HCT116 (cell line): ENCODE results near the gene CGB7. TPM values are rescaled to one million over a fixed set of nuclear protein-coding genes. Genes with fewer than 3 reads are reported as not detected.
"Not testable (repeated sequence)": the region's sequence is repeated elsewhere in the genome, so short reads cannot be mapped to it uniquely, and the experiment has no call there.

ENCODE experiments used
- ATAC-seq: fragments of 200-7000 bp; cut with Tn5 transposase; 2 replicates; pipeline ENCODE4 v1.9.1; 2020; ENCODE audit warnings: mild to moderate bottlenecking, moderate library complexity
- BruUV-seq: library from RNA; stranded (reverse); fragments of 400-500 nt; replicated peaks from 2 replicates; lab custom pipeline; 2021; lab: Mats Ljungman, UMichigan
- CTCF ChIA-PET: fragments of 300-600 bp; sonication (Branson Sonifier 250); formaldehyde crosslinking; loops from one replicate; lab custom pipeline; 2021; ENCODE audit warnings: antibody characterized with exemption; lab: Charles Lee
- POLR2A ChIA-PET: fragments of 300-600, 350-600 bp; sonication (Branson Sonifier 250); formaldehyde crosslinking; loops from one replicate; lab custom pipeline; 2021; ENCODE audit warnings: antibody characterized with exemption; lab: Charles Lee
- RAD21 ChIA-PET, 2 experiments: fragments of 300-600 bp; sonication (Branson Sonifier 250); formaldehyde crosslinking; loops; one replicate each; lab custom pipeline; 2023; ENCODE audit warnings: low total read pairs in 2 of 2; ENCODE audit not compliant: uncharacterized antibody in 2 of 2, unreplicated experiment in 2 of 2, low non-redundant PET in 1 of 2; lab: Charles Lee
- DNase-seq: peaks from one replicate; pipeline ENCODE4 v3.0.0-alpha.2; 2010; ENCODE audit warnings: low read depth, low spot score
- H2AFZ ChIP-seq: fragments of 200-600 bp; shearing (Covaris generic), sonication (generic); 2 replicates; pipeline ENCODE4 v1.6.1; 2017; ENCODE audit warnings: low read depth, mixed run types, mixed read lengths, antibody characterized with exemption, low read length; ENCODE audit not compliant: poor library complexity, severe bottlenecking
- H3K27ac ChIP-seq: 2 replicates; pipeline ENCODE4 v1.5.1; 2012; ENCODE audit warnings: low read depth, low read length
- H3K27me3 ChIP-seq: fragments of 200-600 bp; sonication (generic); 2 replicates; pipeline ENCODE4 v1.6.1; 2016; ENCODE audit warnings: mixed run types, low read length, mixed read lengths; ENCODE audit not compliant: insufficient read depth
- H3K36me3 ChIP-seq, 2 experiments: fragments of 200-500 bp in 1 of 2; fragments of 200-600 bp in 1 of 2; sonication (Bioruptor generic) in 1 of 2; sonication (generic) in 1 of 2; 2 replicates each; pipeline versions ENCODE4 v1.5.1 to v1.6.1; 2014 to 2016; ENCODE audit warnings: low read length in 2 of 2, inconsistent platforms in 1 of 2, mixed read lengths in 1 of 2, mixed run types in 1 of 2; ENCODE audit not compliant: insufficient read depth in 2 of 2, control insufficient read depth in 1 of 2
- H3K4me1 ChIP-seq, 2 experiments: fragments of 200-600 bp in 1 of 2; sonication (generic) in 1 of 2; 2 replicates each; pipeline versions ENCODE4 v1.5.1 to v1.6.1; 2012 to 2017; ENCODE audit warnings: low read length in 2 of 2, inconsistent platforms in 1 of 2, mild to moderate bottlenecking in 1 of 2, mixed read lengths in 1 of 2, mixed run types in 1 of 2, moderate library complexity in 1 of 2; ENCODE audit not compliant: insufficient read depth in 2 of 2, control insufficient read depth in 1 of 2
- H3K4me2 ChIP-seq: fragments of 200-600 bp; sonication (generic); 2 replicates; pipeline ENCODE4 v1.6.1; 2017; ENCODE audit warnings: mixed run types, low read length, mixed read lengths
- H3K4me3 ChIP-seq, 2 experiments: fragments of 200-600 bp in 1 of 2; sonication (generic) in 1 of 2; replicated peaks in 1 of 2; 2 replicates each; pipeline ENCODE4 v1.5.1; 2011 to 2016; ENCODE audit warnings: low read length in 2 of 2, control low read depth in 1 of 2, low read depth in 1 of 2, mild to moderate bottlenecking in 1 of 2, mixed read lengths in 1 of 2, mixed run types in 1 of 2
- H3K79me2 ChIP-seq: fragments of 200-600 bp; sonication (generic); 2 replicates; pipeline ENCODE4 v1.6.1; 2017; ENCODE audit warnings: mild to moderate bottlenecking, mixed run types, low read length, moderate library complexity, mixed read lengths; ENCODE audit not compliant: insufficient read depth
- H3K9ac ChIP-seq: fragments of 200-600 bp; sonication (generic); 2 replicates; pipeline ENCODE4 v1.6.1; 2016; ENCODE audit warnings: low read length, mixed read lengths
- H3K9me2 ChIP-seq: fragments of 200-600 bp; sonication (generic), shearing (Covaris generic); 2 replicates; pipeline ENCODE4 v1.6.1; 2017; ENCODE audit warnings: mixed run types, mild to moderate bottlenecking, moderate library complexity; ENCODE audit not compliant: insufficient read depth
- H3K9me3 ChIP-seq, 2 experiments: fragments of 200-500 bp in 1 of 2; fragments of 200-600 bp in 1 of 2; sonication (Bioruptor generic) in 1 of 2; sonication (generic) in 1 of 2; 2 replicates each; pipeline ENCODE4 v1.6.1; 2014 to 2017; ENCODE audit warnings: low read length in 2 of 2, mixed read lengths in 2 of 2, inconsistent platforms in 1 of 2, low read depth in 1 of 2, mild to moderate bottlenecking in 1 of 2, mixed run types in 1 of 2, moderate library complexity in 1 of 2; ENCODE audit not compliant: control insufficient read depth in 1 of 2, insufficient read depth in 1 of 2
- H4K20me1 ChIP-seq: fragments of 200-600 bp; sonication (generic), shearing (Covaris generic); 2 replicates; pipeline ENCODE4 v1.6.1; 2017; ENCODE audit warnings: mixed run types, mild to moderate bottlenecking, moderate library complexity; ENCODE audit not compliant: insufficient read depth
- CBX3 ChIP-seq: IDR thresholded peaks from 2 replicates; pipeline ENCODE4 v1.6.1; 2012; ENCODE audit warnings: low read depth
- FOSL1 ChIP-seq: IDR thresholded peaks from 2 replicates; pipeline ENCODE4 v1.6.1; 2012; ENCODE audit warnings: low read depth
- JUND ChIP-seq: IDR thresholded peaks from 2 replicates; pipeline ENCODE4 v1.6.1; 2012
- MAX ChIP-seq: IDR thresholded peaks from 2 replicates; pipeline ENCODE4 v1.6.1; 2012
- SP1 ChIP-seq: IDR thresholded peaks from 2 replicates; pipeline ENCODE4 v1.6.1; 2012; ENCODE audit warnings: low read depth
- intact Hi-C: fragments of 100-400 bp; cut with micrococcal nuclease; formaldehyde crosslinking; loops from 2 replicates; pipeline ENCODE4 v1.10.0; 2022
- total RNA-seq: library from RNA; stranded (reverse); gene quantifications from one replicate; pipeline ENCODE4 v1.2.1, GENCODE V29; 2021; ENCODE audit not compliant: unreplicated experiment

Gene CGB7
- total RNA-seq, 1 experiment from 2014 or later = 5.4 TPM

DNA sequence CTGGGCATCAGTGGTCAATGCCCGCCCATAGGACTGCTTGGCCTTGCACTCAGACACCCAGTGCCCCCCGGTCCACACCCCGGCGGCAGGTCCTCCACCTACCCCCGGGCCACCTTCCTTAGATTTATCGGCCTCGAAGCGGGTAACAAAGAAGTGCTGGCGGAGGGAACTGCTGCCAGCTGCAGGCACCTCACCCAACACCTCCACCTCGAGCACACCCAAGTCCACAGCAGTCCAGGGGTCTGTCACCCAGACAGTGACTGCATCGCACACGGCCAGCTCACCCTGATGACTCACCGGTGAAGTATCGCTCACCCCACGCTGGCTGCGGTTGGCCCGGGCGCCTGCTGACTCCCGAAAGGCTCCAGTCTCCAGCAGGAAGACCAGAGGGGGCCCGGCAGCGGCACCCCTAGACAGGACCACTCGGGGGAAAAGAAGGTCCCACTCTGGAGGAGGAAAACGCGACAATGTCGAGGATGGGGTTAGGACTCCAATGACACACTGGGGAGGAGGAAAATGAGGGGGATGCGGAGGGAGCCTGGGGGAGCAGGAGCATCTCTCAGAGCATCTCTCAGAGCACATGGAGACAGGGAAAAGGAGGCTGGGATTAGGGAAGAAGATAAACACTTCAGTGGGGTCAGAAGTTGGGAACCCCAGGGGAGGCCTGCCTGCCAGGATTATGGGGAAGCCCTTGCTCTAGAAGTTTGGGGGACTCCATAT lies 18.8 kb downstream of the CGB7 start:
- peak; percentile 87 for ATAC-seq

DNA sequence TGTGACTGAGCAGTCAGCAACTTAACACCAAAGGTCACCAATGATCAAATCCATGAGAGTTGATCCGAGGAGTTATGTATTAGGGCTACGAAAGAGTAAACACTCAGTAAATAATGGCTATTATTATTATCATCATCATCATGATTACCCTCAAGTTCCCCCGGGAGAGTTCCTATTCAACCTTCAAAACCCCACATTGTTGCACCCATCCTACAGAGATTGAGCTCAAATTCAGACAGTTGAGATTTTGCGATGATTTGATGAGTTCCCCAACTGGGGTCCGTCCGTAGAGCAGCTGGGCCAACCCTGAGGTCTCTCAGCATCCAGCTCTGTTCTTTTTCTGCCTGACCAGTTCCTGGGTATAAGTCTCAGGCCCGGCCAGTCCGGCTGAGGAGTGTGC lies 19.4 kb downstream of the CGB7 start:
- H3K9me3 ChIP-seq, H2AFZ ChIP-seq, intact Hi-C loops, BruUV-seq, RAD21 ChIA-PET, DNase-seq, H3K9me2 ChIP-seq, H3K27me3 ChIP-seq, CTCF ChIA-PET, H4K20me1 ChIP-seq, H3K36me3 ChIP-seq, POLR2A ChIA-PET, H3K79me2 ChIP-seq, ATAC-seq: not testable (repeated sequence)
- H3K9ac ChIP-seq = 0 out of 2 replicates have a peak overlapping the region, but pooled peaks have one; percentile 32
- peak overlapping the region; percentile 65 for H3K4me2 ChIP-seq
- peaks cover 25 to 44% of the 10 kb centered on the region in 2 experiments for H3K4me1 ChIP-seq
- peak overlapping the region in 1 of 2 experiments; percentile 32; a peak in 1 of 4 replicates for H3K4me3 ChIP-seq
- peak overlapping the region; percentile 60 for H3K27ac ChIP-seq

More for the DNA sequence above, 18.8 kb downstream of the CGB7 start:
- intact Hi-C loops, H4K20me1 ChIP-seq, H3K9me2 ChIP-seq, POLR2A ChIA-PET, RAD21 ChIA-PET, DNase-seq, H3K79me2 ChIP-seq, BruUV-seq, H3K36me3 ChIP-seq, CTCF ChIA-PET, H3K9me3 ChIP-seq, H3K27me3 ChIP-seq: not testable (repeated sequence)
- Histone ChIP-seq H3K4me3 (peak overlapping the region in 1 of 2 experiments; percentile 32; a peak in 2 of 4 replicates), H3K9ac (peak overlapping the region; percentile 32; the same call in 1 of the 2 replicates), H3K27ac (peak overlapping the region; percentile 60), H3K4me1 (peaks cover 25 to 45% of the 10 kb centered on the region in 2 experiments), H3K4me2 (peak overlapping the region; percentile 65), H2AFZ (peak overlapping the region; percentile 16)
- TF ChIP-seq CBX3 (0 out of 2 replicates have a peak, but pooled peaks have one; percentile 22), JUND (peak; percentile 78), SP1 (0 out of 2 replicates have a peak, but pooled peaks have one; percentile 27), FOSL1 (peak; percentile 82), MAX (peak; percentile 73; the same call in 1 of the 2 replicates)
